ENCODE measurements around the gene TIAM1.

The TIAM1 gene

GRCh38 chr21:31354604-31355443 is 10.8 kb upstream of the TIAM1 start:
- no peak for DNase-seq

- no peak for DNase-seq
These were observed 10.1 kb upstream of the TIAM1 start for GRCh38 chr21:31354122-31354521.

- no peak for DNase-seq
These were observed 8.8 kb upstream of the TIAM1 start for GRCh38 chr21:31352836-31353235.

GRCh38 chr21:31351960-31352359 is 7.9 kb upstream of the TIAM1 start:
- DNase-seq: no peak

GRCh38 chr21:31351438-31351837 is 7.4 kb upstream of the TIAM1 start:
- no peak for DNase-seq

- DNase-seq: no peak
These were observed 5.1 kb upstream of the TIAM1 start for GRCh38 chr21:31349208-31349607.

- no peak for DNase-seq
These were observed 4.1 kb upstream of the TIAM1 start for GRCh38 chr21:31348188-31348587.

GRCh38 chr21:31347435-31348032 is 3.5 kb upstream of the TIAM1 start:
- peak; percentile 1 for DNase-seq

- no peak for DNase-seq
These were observed 2.3 kb upstream of the TIAM1 start for GRCh38 chr21:31346256-31346821.

- DNase-seq: no peak
These were observed 1.1 kb upstream of the TIAM1 start for GRCh38 chr21:31345136-31345535.

GRCh38 chr21:31343030-31343510 is 991 bp downstream of the TIAM1 start:
- no peak for DNase-seq

GRCh38 chr21:31342348-31342747 is 1.7 kb downstream of the TIAM1 start:
- DNase-seq: no peak

- no peak for DNase-seq
These were observed 3.0 kb downstream of the TIAM1 start for GRCh38 chr21:31340942-31341487.

GRCh38 chr21:31340514-31340913 is 3.5 kb downstream of the TIAM1 start:
- no peak for DNase-seq

- no peak for DNase-seq
These were observed 4.3 kb downstream of the TIAM1 start for GRCh38 chr21:31339721-31340120.

GRCh38 chr21:31338908-31339368 is 5.1 kb downstream of the TIAM1 start:
- DNase-seq: no peak

GRCh38 chr21:31337996-31338907 is 5.8 kb downstream of the TIAM1 start:
- no peak for DNase-seq

- no peak for DNase-seq
These were observed 7.0 kb downstream of the TIAM1 start for GRCh38 chr21:31337086-31337485.

- no peak for DNase-seq
These were observed 7.4 kb downstream of the TIAM1 start for GRCh38 chr21:31336739-31337040.

GRCh38 chr21:31335957-31336738 is 7.9 kb downstream of the TIAM1 start:
- no peak for DNase-seq

GRCh38 chr21:31334648-31335121 is 9.4 kb downstream of the TIAM1 start:
- peak; percentile 42 for DNase-seq

- DNase-seq: no peak
These were observed 11.5 kb downstream of the TIAM1 start for GRCh38 chr21:31332525-31332924.
